ENCODE data around the gene MRPL20.

MRPL20 gene

GRCh38 chr1:1427106-1427819 is 20.2 kb upstream of the MRPL20 start:
- TF ChIP-seq CTCF (IDR thresholded peaks at IDR 0.05; ENCODE audit: low read depth, low read length, missing control alignments): no peak
- DNase-seq (ENCODE audit: extremely low read depth, low read depth): no peak
- no peak overlapping the region for H3K4me3 ChIP-seq (replicated peaks; ENCODE audit: low read depth, low read length)

- TF ChIP-seq CTCF (IDR thresholded peaks at IDR 0.05; ENCODE audit: low read depth, low read length, missing control alignments): no peak
Measured at GRCh38 chr1:1426496-1427105, 19.5 kb upstream of the MRPL20 start.

GRCh38 chr1:1425753-1426495 is 18.8 kb upstream of the MRPL20 start:
- no peak overlapping the region for H3K4me3 ChIP-seq (replicated peaks; ENCODE audit: low read depth, low read length)
- no peak for TF ChIP-seq CTCF (IDR thresholded peaks at IDR 0.05; ENCODE audit: low read depth, low read length, missing control alignments)
- no peak for DNase-seq (ENCODE audit: extremely low read depth, low read depth)

More at GRCh38 chr1:1426496-1427105, 19.5 kb upstream of the MRPL20 start:
- DNase-seq (ENCODE audit: extremely low read depth, low read depth): no peak
- H3K4me3 ChIP-seq (replicated peaks; ENCODE audit: low read depth, low read length): no peak overlapping the region

GRCh38 chr1:1425426-1425752 is 18.3 kb upstream of the MRPL20 start:
- no peak for DNase-seq (ENCODE audit: extremely low read depth, low read depth)
- TF ChIP-seq CTCF (IDR thresholded peaks at IDR 0.05; ENCODE audit: low read depth, low read length, missing control alignments): no peak
- no peak overlapping the region for H3K4me3 ChIP-seq (replicated peaks; ENCODE audit: low read depth, low read length)

- no peak for TF ChIP-seq CTCF (IDR thresholded peaks at IDR 0.05; ENCODE audit: low read depth, low read length, missing control alignments)
- DNase-seq (ENCODE audit: extremely low read depth, low read depth): no peak
- H3K4me3 ChIP-seq (replicated peaks; ENCODE audit: low read depth, low read length): no peak overlapping the region
Measured at GRCh38 chr1:1424707-1425106, 17.6 kb upstream of the MRPL20 start.

GRCh38 chr1:1423245-1423597 is 16.1 kb upstream of the MRPL20 start:
- no peak for DNase-seq (ENCODE audit: extremely low read depth, low read depth)
- no peak for TF ChIP-seq CTCF (IDR thresholded peaks at IDR 0.05; ENCODE audit: low read depth, low read length, missing control alignments)
- no peak overlapping the region for H3K4me3 ChIP-seq (replicated peaks; ENCODE audit: low read depth, low read length)
